Aorta (tissue), 5 donors: ENCODE measurements around the gene ITGA2B. TPM values are rescaled to one million over a fixed set of nuclear protein-coding genes. Genes with fewer than 3 reads are reported as not detected.
A peak's percentile ranks its signal among the peaks of the same experiment; 100 is the strongest.
"Not testable (repeated sequence)": the region's sequence is repeated elsewhere in the genome, so short reads cannot be mapped to it uniquely, and the experiment has no call there.

ENCODE experiments used
- ATAC-seq: fragments of 200-7000 bp; cut with Tn5 transposase; one replicate; pipeline ENCODE4 v1.9.1; 2022; ENCODE audit warnings: moderate library complexity; ENCODE audit not compliant: low FRiP score
- DNase-seq, 2 donors: peaks; one replicate each; pipeline ENCODE4 v3.0.0-alpha.2; 2020
- H3K27ac ChIP-seq, 2 donors: one replicate each; pipeline ENCODE4 v1.5.1; 2013; ENCODE audit warnings: low read length in 2 of 2, mild to moderate bottlenecking in 2 of 2, moderate library complexity in 2 of 2, control low read depth in 1 of 2, inconsistent platforms in 1 of 2, low read depth in 1 of 2
- H3K27me3 ChIP-seq, 2 donors: one replicate each; pipeline ENCODE4 v1.6.1; 2013; ENCODE audit warnings: control low read depth in 1 of 2, low read length in 1 of 2, mild to moderate bottlenecking in 1 of 2, moderate library complexity in 1 of 2; ENCODE audit not compliant: insufficient read depth in 2 of 2, control insufficient read depth in 1 of 2
- H3K36me3 ChIP-seq, 2 donors: one replicate each; pipeline ENCODE4 v1.6.1; 2013; ENCODE audit warnings: control low read depth in 1 of 2, low read length in 1 of 2, mild to moderate bottlenecking in 1 of 2; ENCODE audit not compliant: insufficient read depth in 2 of 2, control insufficient read depth in 1 of 2
- H3K4me1 ChIP-seq, 2 donors: one replicate each; pipeline ENCODE4 v1.6.1; 2013; ENCODE audit warnings: low read length in 2 of 2, control low read depth in 1 of 2, mild to moderate bottlenecking in 1 of 2, moderate library complexity in 1 of 2; ENCODE audit not compliant: insufficient read depth in 2 of 2, control insufficient read depth in 1 of 2
- H3K4me3 ChIP-seq, 2 donors: one replicate each; pipeline ENCODE4 v1.5.1; 2013; ENCODE audit warnings: low read length in 2 of 2, control low read depth in 1 of 2, mild to moderate bottlenecking in 1 of 2
- H3K9me3 ChIP-seq: one replicate; pipeline ENCODE4 v1.6.1; 2013; ENCODE audit warnings: mild to moderate bottlenecking, low read length; ENCODE audit not compliant: control insufficient read depth
- WGBS, 2 donors: extraction: QIAGEN DNeasy Blood & Tissue Kit; methylation state at CpG; one replicate each; pipeline ENCODE4 v1.1.7; 2013; 5-methylcytosine and 5-hydroxymethylcytosine counted together
- intact Hi-C, 2 donors: fragments of 100-400 bp; cut with DNase I; formaldehyde crosslinking; loops; one replicate each; pipeline versions ENCODE4 v1.14.2 to v1.15.0; 2022
- polyA plus RNA-seq, 2 donors: library from polyadenylated mRNA; stranded (reverse); fragments of 200-250 nt; gene quantifications; one replicate each; pipeline ENCODE4 v1.2.3, GENCODE V29; 2013
- total RNA-seq, 2 donors: library from RNA; stranded (reverse); fragmentation: NEBNext Ultra II Directional; extraction: Animal tissue kit (Norgen Biotek cat#: 25700); gene quantifications; one replicate each; pipeline ENCODE4 v1.2.1, GENCODE V29; 2021
- donor health status: healthy with polysubstance abuse.
- donor health status: Bipolar disorder and iron deficiency.
- donor health status: DM: no; HTN: no; CAD: no.
- donor health status: DM: no; HTN: no; CAD: no.
- donor health status: DM: yes; HTN: yes; CAD: no.

The ITGA2B gene
- total and polyA plus RNA-seq, 4 donors: 0.38 to 3.4 (median 2.2) TPM

DNA sequence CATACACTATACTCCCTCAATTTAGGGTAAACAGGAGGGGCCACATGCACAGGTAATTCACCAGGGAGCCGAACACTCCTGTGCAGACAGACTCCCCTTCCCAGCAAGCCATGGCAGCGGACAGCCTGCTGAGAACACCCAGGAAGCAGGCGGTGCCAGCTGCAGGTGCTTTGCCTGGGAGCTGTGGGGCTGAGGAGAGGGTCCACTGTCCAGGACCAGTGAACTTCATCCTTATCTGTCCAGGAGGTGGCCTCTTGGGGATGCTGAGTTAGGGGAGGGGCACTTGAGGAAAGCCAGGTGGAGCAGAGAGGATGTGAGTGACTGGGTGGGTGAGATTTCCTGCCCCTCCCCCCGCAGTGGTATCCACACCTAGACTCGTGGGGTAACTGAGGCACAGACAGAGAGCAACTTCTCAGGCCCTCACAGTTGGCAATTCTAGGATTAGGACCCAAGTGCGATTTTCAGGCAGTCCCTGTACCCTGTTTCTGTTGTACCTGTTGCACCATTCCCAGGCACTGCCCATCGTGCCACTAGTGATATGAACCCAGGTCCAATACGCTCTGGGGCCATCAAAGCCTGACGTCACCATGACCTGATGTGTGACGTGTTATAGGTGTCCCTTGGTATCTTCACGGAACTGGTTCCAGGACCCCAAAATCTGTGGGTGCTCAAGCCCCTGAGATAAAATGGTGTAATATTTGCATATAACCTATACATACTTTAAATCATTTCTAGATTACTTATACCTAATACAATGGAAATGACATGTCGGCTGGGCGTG is 43.2 kb downstream of the ITGA2B start:
- no peak for DNase-seq
- no peak overlapping the region for H3K4me3 ChIP-seq
- H3K4me1 ChIP-seq: peaks cover 0 to 3% of the 10 kb centered on the region in 2 donors
- ATAC-seq: no peak
- intact Hi-C loops: loop anchor here in 1 of 2 donors (10.0 kb wide), 1 partner anchor 951 kb away; the partner anchor contains the start of gene ARL4D
- no peaks in the 10 kb centered on the region for H3K36me3 ChIP-seq
- H3K27ac ChIP-seq: no peak overlapping the region
- H3K9me3 ChIP-seq: no peaks in the 10 kb centered on the region
- H3K27me3 ChIP-seq: no peaks in the 10 kb centered on the region
- 75 to 78% methylated on average over 13 of the region's 13 CpGs for WGBS, 2 donors

DNA sequence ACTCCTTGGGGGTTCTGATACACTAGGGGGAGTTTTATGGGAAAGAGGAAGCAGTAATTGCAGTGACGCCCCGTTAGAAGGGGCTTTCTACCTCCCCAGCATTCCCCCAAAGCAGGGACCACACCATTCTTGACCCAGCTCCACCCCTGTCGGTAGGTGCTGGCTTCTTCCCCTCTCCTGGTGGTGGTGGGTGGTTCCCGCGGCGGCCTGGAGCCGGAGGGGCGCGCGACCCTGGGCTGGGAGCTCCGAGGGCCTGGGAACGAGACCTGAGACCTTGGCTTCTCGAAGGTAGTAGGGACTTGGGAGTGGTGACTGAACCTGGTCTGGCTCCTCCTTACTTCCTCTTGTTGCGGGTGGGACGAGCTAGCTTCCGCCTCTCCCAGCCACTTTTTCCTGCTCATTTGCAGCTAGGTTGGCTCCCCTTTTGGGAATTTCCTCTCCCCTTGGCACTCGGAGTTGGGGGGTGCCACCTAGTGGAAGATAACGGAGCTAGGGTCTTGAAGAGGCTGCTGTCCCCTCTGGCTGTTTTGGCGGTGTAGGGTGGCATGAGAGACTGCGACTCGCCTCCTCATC is 43.9 kb downstream of the ITGA2B start:
- intact Hi-C loops: loop anchor here in 1 of 2 donors (10.0 kb wide), 1 partner anchor 951 kb away; the partner anchor contains the start of gene ARL4D
- Histone ChIP-seq H3K27me3 (no peaks in the 10 kb centered on the region), H3K36me3 (no peaks in the 10 kb centered on the region), H3K27ac (peak overlapping the region in 1 of 2 donors; percentile 60), H3K4me1 (peaks cover 0 to 3% of the 10 kb centered on the region in 2 donors), H3K9me3 (no peaks in the 10 kb centered on the region), H3K4me3 (peak overlapping the region; percentile 48 to 61)
- WGBS, 2 donors: 2 to 3% methylated on average over 21 of the region's 21 CpGs
- DNase-seq (peak; percentile 72 to 74), ATAC-seq (peak; percentile 36)

DNA sequence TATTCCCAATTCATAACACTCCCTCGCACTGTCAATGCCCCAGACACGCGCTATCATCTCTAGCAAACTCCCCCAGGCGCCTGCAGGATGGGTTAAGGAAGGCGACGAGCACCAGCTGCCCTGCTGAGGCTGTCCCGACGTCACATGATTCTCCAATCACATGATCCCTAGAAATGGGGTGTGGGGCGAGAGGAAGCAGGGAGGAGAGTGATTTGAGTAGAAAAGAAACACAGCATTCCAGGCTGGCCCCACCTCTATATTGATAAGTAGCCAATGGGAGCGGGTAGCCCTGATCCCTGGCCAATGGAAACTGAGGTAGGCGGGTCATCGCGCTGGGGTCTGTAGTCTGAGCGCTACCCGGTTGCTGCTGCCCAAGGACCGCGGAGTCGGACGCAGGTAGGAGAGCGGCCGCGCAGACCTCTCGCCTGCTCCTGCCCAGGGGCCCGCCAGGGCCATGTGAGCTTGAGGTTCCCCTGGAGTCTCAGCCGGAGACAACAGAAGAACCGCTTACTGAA is 44.5 kb downstream of the ITGA2B start, which contains the start of gene GRN:
Gene GRN (plus strand): TSS at position 364 of the 515 bp plus-strand sequence. CDS start 3,863 bp downstream, outside the sequence.
- no peaks in the 10 kb centered on the region for H3K27me3 ChIP-seq
- H3K4me3 ChIP-seq: peak within 1 kb of the TSS; percentile 48 to 61
- DNase-seq: peak; percentile 93 to 96
- 1% methylated on average over 26 of the region's 26 CpGs for WGBS, 2 donors
- peak within 1 kb of the TSS in 1 of 2 donors; percentile 60 for H3K27ac ChIP-seq
- H3K9me3 ChIP-seq: no peaks in the 10 kb centered on the region
- peak; percentile 98 for ATAC-seq
- intact Hi-C loops: loop anchor here in 1 of 2 donors (10.0 kb wide), 1 partner anchor 950 kb away; the partner anchor contains the start of gene ARL4D
- no peaks in the 10 kb centered on the region for H3K36me3 ChIP-seq
- H3K4me1 ChIP-seq: peaks cover 0 to 3% of the 10 kb centered on the region in 2 donors

DNA sequence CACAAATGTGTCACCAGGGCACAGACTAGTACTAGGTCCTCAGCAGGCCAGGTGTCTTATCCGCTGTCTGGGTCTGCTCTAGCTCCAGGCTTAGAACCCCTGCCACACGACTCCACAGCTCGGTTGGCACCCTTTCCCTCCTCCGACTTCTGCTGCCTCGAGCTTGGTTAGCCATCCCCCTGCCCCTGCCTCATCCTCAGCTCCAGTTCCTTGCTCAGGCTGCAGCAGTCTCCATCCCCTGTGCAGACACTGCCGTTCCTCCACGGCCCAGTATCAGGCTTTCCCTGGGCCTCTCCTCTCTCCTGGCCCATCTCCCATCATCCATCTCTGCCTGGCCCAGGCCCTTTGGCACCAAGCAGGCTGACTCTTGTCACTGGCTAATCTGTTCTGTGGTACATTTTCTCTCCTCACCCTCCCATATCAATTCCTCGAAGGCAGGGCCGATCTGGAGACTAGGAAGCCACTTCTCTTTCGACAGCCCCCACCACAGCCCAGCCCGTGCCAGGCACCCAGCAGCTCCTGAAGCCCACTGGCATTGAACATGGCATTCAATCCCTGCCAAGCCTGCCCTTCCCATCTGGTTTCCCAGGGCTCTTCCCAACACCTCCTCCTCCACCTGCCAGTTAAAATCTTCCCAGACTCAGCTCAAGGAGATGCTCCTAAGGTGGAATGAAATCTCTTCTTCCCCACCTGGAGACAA is 45.8 kb downstream of the ITGA2B start:
- Histone ChIP-seq H3K27ac (no peak overlapping the region), H3K9me3 (no peaks in the 10 kb centered on the region), H3K4me1 (peaks cover 0 to 3% of the 10 kb centered on the region in 2 donors), H3K36me3 (no peaks in the 10 kb centered on the region), H3K4me3 (no peak overlapping the region), H3K27me3 (no peaks in the 10 kb centered on the region)
- WGBS, 2 donors: 70% methylated on average over 11 of the region's 11 CpGs
- ATAC-seq (no peak), DNase-seq (peak in 1 of 2 donors; percentile 44)
- intact Hi-C loops: loop anchor here in 1 of 2 donors (10.0 kb wide), 1 partner anchor 949 kb away; the partner anchor contains the start of gene ARL4D

DNA sequence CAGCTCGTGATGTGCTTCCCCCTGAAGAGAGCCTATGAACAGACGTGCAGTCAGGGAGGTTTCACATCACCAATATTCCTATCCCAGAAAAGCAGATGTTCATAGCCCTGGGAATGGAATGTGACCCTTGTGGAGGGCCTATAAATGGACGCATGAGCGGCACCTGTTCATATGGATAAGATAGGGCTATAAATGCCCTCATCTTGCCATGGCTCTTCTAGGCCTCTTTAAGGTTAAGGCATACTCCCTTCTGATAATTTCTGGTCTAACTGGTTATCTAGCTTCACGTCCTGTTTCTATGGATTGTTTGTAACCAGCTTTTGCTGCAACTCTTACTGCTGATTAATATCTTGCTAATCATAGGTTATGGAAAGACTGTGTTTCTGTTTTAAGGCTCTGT is 48.9 kb downstream of the ITGA2B start:
- intact Hi-C loops: loop anchor here in 1 of 2 donors (10.0 kb wide), 1 partner anchor 946 kb away; the partner anchor contains the start of gene ARL4D
- H3K27me3 ChIP-seq, H3K36me3 ChIP-seq, H3K27ac ChIP-seq, H3K9me3 ChIP-seq, ATAC-seq, DNase-seq, H3K4me3 ChIP-seq, H3K4me1 ChIP-seq: not testable (repeated sequence)
- 63 to 64% methylated on average over 5 of the region's 5 CpGs for WGBS, 2 donors

DNA sequence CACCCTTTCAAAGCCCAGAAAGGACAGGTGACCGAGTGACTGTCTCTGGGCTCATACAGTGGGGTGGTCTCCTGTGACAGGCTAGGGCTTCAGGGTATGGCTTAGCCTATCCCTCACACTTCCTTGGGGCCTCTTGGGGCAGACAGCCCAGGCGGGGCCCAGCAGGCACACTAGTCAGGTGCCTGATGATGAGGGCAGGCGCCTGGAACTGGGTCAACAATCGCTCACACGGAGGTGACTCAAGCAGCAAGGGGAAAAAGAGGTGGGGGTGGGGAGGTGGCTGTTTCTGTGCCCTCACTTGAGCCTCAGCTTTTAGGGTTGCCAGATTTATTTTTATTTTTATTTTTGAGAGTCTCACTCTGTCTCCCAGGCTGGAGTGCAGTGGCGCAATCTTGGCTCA is 50.7 kb downstream of the ITGA2B start:
- no peak for DNase-seq
- 49 to 52% methylated on average over 6 of the region's 6 CpGs for WGBS, 2 donors
- Histone ChIP-seq H3K9me3 (no peaks in the 10 kb centered on the region), H3K4me3 (no peak overlapping the region), H3K4me1 (no peaks in the 10 kb centered on the region), H3K27ac (no peak overlapping the region), H3K27me3 (no peaks in the 10 kb centered on the region), H3K36me3 (no peaks in the 10 kb centered on the region)
- no peak for ATAC-seq
- intact Hi-C loops: no loop called here

DNA sequence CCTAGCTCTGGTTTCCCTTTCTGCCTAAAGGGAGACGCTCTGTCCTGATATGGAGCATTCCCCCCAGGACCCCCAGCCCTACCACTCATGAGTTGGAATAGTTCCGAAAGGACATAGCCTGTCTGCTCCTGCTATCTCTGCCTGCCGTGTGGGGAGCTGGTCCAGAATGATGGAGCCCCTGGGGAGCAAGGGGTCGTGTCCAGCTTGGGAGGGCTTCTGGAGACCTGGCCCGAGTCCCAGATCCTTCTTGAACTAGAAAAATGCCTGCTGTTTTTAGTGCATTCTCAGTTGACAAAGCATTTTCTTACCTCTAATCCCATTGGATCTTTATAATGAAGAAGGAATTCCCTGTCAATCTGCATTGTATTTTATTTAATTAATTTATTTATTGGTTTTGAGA is 53.5 kb downstream of the ITGA2B start:
- no peak for DNase-seq
- 18 to 20% methylated on average over 5 of the region's 5 CpGs for WGBS, 2 donors
- Histone ChIP-seq H3K4me1 (no peaks in the 10 kb centered on the region), H3K27me3 (no peaks in the 10 kb centered on the region), H3K36me3 (no peaks in the 10 kb centered on the region), H3K9me3 (no peaks in the 10 kb centered on the region), H3K4me3 (no peak overlapping the region), H3K27ac (no peak overlapping the region)
- no peak for ATAC-seq
- intact Hi-C loops: no loop called here

DNA sequence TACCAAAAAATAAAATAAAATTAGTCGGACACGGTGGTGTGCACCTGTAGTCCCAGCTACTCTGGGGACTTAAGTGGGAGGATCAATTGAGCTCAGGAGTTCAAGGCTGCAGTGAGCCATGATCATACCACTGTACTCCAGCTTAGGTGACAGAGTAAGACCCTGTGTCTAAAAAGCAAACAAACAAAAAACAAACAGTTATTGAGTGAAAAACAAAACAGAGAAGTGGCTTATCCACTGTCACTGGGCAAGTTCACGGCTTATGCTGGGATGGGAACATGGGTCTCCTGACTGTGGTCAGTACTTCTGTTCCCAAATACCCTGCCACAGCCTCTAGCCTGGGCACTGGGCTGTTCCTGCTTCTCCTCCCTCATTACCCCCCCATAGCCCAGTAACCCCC is 53.9 kb downstream of the ITGA2B start:
- Histone ChIP-seq H3K4me3 (no peak overlapping the region), H3K36me3 (no peaks in the 10 kb centered on the region), H3K27ac (no peak overlapping the region), H3K27me3 (no peaks in the 10 kb centered on the region), H3K9me3 (no peaks in the 10 kb centered on the region), H3K4me1 (no peaks in the 10 kb centered on the region)
- no peak for ATAC-seq
- intact Hi-C loops: no loop called here
- DNase-seq: no peak
- WGBS, 2 donors: 78% methylated on average over 3 of the region's 3 CpGs
